Epidermal melanocyte (primary cell): Measurements from ENCODE around the gene HDHD3.

Experiments used
- DNase-seq: peaks from one replicate; pipeline ENCODE4 v3.0.0; 2011; ENCODE audit warnings: low spot score; ENCODE audit not compliant: insufficient read length

HDHD3 gene

DNA sequence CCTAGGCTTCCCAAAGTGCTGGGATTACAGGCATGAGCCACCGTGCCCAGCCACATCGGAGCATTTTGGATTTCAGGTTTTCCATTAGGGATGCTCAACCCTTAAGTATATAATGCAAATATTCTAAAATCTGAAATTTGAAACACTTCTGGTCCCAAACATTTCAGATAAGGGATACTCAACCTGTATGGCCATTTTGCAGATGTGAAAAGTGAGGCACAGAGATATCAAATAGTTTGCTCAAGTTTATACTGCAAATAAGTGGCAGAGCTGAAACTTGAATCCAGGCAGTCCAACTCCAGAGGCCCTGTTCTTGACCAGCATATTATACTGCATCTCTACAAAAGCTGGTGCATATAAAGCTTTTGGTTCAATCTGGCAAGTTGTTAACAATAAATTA is 39.1 kb downstream of the HDHD3 start:
- DNase-seq = no peak

DNA sequence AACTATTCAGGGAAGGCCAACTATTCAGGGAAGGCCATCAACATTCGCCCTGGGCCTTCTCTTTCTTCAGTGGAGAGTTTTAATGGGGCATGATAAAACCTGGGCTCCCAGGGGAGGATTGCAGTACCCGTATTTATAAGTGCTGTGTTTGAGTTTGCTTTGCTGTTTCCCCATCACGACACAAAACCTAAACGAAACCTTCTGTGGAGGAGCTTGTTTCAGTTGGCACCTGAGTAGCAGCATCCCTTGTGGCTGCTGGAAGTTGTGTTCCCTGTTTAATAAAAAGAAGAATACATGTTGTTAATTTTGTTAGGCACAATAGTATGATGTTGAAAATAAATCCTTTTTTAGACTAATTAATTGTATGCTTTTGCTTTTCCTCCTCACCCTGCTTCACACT is 45.0 kb downstream of the HDHD3 start:
- DNase-seq = no peak

DNA sequence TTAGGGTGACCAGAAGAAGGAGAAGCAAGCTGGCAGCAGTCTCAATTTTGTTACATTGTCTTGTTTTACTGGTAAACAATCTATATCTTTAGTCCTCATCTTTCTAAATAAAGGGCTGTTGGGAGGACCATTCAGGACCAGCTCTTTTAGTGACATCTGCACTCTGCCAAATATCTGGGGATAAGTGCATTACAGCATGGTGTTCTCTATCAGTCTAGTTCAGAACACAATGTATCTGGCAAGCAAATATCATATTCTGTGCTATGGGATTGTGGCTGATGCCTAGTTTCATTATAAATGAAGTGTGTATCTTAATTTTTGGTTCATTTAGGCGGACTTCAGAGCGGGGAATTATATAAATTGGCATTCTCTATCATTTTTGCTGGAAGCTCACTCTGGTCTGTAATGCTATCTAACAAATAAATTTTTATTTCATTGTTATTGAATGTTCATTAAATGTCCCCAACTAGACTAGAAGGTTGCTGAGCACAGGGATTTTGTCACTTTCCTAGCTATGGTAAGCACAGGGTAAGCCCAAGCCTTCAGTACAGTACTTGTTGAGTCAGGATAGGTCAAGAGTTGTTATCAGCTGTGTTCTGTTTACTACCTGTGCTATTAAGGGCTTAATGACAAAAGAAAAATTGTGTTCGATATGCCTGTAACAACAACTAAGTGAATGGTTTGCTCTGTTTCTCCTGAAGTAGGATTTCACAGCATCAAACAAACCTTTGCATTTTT is 48.6 kb downstream of the HDHD3 start:
- no peak for DNase-seq

DNA sequence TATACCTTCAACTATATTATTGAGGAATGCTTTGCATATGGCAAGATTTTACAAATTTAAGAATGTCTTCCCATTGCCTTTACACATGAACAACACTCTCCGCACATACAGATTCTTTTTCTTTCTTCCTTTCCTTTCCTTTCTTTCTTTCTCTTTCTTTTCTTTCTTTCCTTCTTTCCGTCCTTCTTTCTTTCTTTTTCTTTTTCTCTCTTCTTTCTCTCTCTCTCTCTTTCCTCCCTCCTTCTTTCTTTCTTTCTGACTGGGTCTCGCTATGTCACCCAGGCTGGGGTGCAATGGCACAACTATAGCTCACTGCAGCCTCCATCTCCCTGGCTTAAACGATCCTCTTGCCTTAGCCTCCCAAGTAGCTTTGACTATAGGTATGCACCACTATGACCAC is 50.6 kb downstream of the HDHD3 start:
- DNase-seq = no peak
